DOHH2 (cell line): Measurements from ENCODE around the gene ATP1A3.

ENCODE experiments used
- H3F3A ChIP-seq: fragments of 200-600 bp; sonication (generic), shearing (Covaris generic); 2 replicates; pipeline ENCODE4 v1.6.0; 2016; ENCODE audit warnings: antibody characterized with exemption, mild to moderate bottlenecking; ENCODE audit not compliant: control insufficient read depth, insufficient read depth
- H3K27ac ChIP-seq: fragments of 200-600 bp; sonication (generic); 2 replicates; pipeline ENCODE4 v1.5.1; 2014; ENCODE audit warnings: low read depth, mild to moderate bottlenecking, low read length, moderate library complexity
- H3K27me3 ChIP-seq: fragments of 200-600 bp; sonication (generic); 2 replicates; pipeline ENCODE4 v1.6.1; 2014; ENCODE audit warnings: mild to moderate bottlenecking, low read length, mixed read lengths; ENCODE audit not compliant: control insufficient read depth
- H3K36me3 ChIP-seq: fragments of 200-600 bp; sonication (generic); 2 replicates; pipeline ENCODE4 v1.6.1; 2014; ENCODE audit warnings: mild to moderate bottlenecking, low read length, moderate library complexity, mixed read lengths; ENCODE audit not compliant: control insufficient read depth
- H3K4me1 ChIP-seq: fragments of 200-600 bp; sonication (generic); 2 replicates; pipeline ENCODE4 v1.6.1; 2014; ENCODE audit warnings: mild to moderate bottlenecking, low read length, mixed read lengths; ENCODE audit not compliant: control insufficient read depth
- H3K4me2 ChIP-seq: fragments of 200-600 bp; sonication (generic); 2 replicates; pipeline ENCODE4 v1.6.0; 2014; ENCODE audit warnings: mild to moderate bottlenecking, low read length, moderate library complexity
- H3K4me3 ChIP-seq: fragments of 200-600 bp; sonication (generic); 2 replicates; pipeline ENCODE4 v1.5.1; 2014; ENCODE audit warnings: mild to moderate bottlenecking, low read length, mixed read lengths
- H3K79me2 ChIP-seq: fragments of 200-600 bp; sonication (generic); 2 replicates; pipeline ENCODE4 v1.6.1; 2014; ENCODE audit warnings: mild to moderate bottlenecking, low read length, mixed read lengths; ENCODE audit not compliant: control insufficient read depth
- H3K9me2 ChIP-seq: fragments of 200-600 bp; sonication (generic); replicated peaks from 2 replicates; pipeline ENCODE4 v1.6.1; 2014; ENCODE audit warnings: mild to moderate bottlenecking, low read length, mixed read lengths; ENCODE audit not compliant: control insufficient read depth
- H3K9me3 ChIP-seq: fragments of 200-600 bp; sonication (generic); 2 replicates; pipeline ENCODE4 v1.6.1; 2014; ENCODE audit warnings: antibody characterized with exemption, low read length, mixed read lengths; ENCODE audit not compliant: control insufficient read depth, insufficient read depth
- H4K20me1 ChIP-seq: fragments of 200-600 bp; sonication (generic); 2 replicates; pipeline ENCODE4 v1.6.0; 2014; ENCODE audit warnings: low read depth, mild to moderate bottlenecking, antibody characterized with exemption, low read length, moderate library complexity; ENCODE audit not compliant: control insufficient read depth, insufficient read depth
- EZH2phosphoT487 ChIP-seq: fragments of 200-600 bp; sonication (generic); IDR thresholded peaks from 2 replicates; pipeline ENCODE4 v1.6.1; 2017; ENCODE audit warnings: borderline replicate concordance, mild to moderate bottlenecking, antibody characterized with exemption, low read length, moderate library complexity, mixed read lengths
- TF ChIP-seq, protein P1 (sequence below): fragments of 200-600 bp; sonication (generic); IDR thresholded peaks from one replicate; pipeline ENCODE4 v1.5.1; 2014; ENCODE audit warnings: antibody characterized with exemption, mild to moderate bottlenecking, low read depth, low read length; ENCODE audit not compliant: poor library complexity, severe bottlenecking

ATP1A3 gene

GRCh38 chr19:41932259-41932719 lies 61.7 kb downstream of the ATP1A3 start:
- H3F3A ChIP-seq: peaks cover 47% of the 10 kb centered on the region
- peaks cover 29% of the 10 kb centered on the region for H3K79me2 ChIP-seq
- H4K20me1 ChIP-seq: no peaks in the 10 kb centered on the region
- peak overlapping the region; percentile 91 for H3K4me3 ChIP-seq
- H3K4me2 ChIP-seq: peak overlapping the region; percentile 89
- H3K27me3 ChIP-seq: no peaks in the 10 kb centered on the region
- no peaks in the 10 kb centered on the region for H3K9me3 ChIP-seq
- no peaks in the 10 kb centered on the region for H3K9me2 ChIP-seq
- no peak for TF ChIP-seq EZH2phosphoT487
- TF ChIP-seq, protein P1, sequence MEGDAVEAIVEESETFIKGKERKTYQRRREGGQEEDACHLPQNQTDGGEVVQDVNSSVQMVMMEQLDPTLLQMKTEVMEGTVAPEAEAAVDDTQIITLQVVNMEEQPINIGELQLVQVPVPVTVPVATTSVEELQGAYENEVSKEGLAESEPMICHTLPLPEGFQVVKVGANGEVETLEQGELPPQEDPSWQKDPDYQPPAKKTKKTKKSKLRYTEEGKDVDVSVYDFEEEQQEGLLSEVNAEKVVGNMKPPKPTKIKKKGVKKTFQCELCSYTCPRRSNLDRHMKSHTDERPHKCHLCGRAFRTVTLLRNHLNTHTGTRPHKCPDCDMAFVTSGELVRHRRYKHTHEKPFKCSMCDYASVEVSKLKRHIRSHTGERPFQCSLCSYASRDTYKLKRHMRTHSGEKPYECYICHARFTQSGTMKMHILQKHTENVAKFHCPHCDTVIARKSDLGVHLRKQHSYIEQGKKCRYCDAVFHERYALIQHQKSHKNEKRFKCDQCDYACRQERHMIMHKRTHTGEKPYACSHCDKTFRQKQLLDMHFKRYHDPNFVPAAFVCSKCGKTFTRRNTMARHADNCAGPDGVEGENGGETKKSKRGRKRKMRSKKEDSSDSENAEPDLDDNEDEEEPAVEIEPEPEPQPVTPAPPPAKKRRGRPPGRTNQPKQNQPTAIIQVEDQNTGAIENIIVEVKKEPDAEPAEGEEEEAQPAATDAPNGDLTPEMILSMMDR: no peak
- peaks cover 25% of the 10 kb centered on the region for H3K36me3 ChIP-seq
- H3K4me1 ChIP-seq: peaks cover 87% of the 10 kb centered on the region
- H3K27ac ChIP-seq: peak overlapping the region; percentile 76

DNA sequence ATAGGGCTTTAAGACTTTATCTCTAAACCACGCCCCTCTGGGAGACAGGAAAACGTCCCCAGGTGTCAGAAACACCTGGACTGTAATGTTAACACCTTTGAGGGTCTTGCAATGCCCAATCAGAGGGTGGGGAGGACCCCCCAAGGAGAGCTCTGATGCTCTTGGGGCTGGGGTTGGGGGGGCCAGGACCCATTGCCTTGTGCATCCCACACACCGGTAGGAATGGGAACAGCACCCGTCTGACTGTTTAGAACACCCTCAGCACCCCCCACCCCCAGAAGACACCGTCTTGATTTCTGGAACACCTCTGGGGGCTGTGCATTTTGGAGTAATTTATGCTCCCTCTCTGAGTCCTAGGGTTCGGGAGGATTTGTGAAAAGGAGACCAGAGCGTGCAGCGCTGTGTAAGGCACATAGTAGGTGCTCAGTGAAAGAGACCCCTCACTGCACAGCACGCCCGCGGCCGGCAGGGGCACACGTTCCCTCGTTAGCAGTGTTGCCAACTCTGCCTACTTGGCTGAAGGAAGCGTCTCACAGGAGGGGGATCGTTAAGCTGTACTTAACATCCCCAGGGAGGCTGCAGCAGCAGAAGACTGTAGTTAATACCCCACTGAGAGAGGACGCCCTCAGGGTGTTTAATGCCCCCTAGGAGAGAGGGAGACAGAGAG lies 63.0 kb downstream of the ATP1A3 start:
- TF ChIP-seq EZH2phosphoT487: no peak
- TF ChIP-seq, protein P1: peak; percentile 90
- Histone ChIP-seq H3K9me2 (no peaks in the 10 kb centered on the region), H3K27me3 (no peaks in the 10 kb centered on the region), H3K4me3 (peak overlapping the region; percentile 91), H3F3A (peaks cover 35% of the 10 kb centered on the region), H3K4me2 (peak overlapping the region; percentile 89), H3K4me1 (peaks cover 81% of the 10 kb centered on the region), H3K27ac (peak overlapping the region; percentile 76), H3K36me3 (peaks cover 28% of the 10 kb centered on the region), H3K9me3 (no peaks in the 10 kb centered on the region), H3K79me2 (peaks cover 36% of the 10 kb centered on the region), H4K20me1 (no peaks in the 10 kb centered on the region)

- H3K4me1 ChIP-seq: peaks cover 74% of the 10 kb centered on the region
Observed at GRCh38 chr19:41930322-41930722, 63.7 kb downstream of the ATP1A3 start.

More at GRCh38 chr19:41930322-41930722, 63.7 kb downstream of the ATP1A3 start:
- Histone ChIP-seq H4K20me1 (no peaks in the 10 kb centered on the region), H3K27me3 (no peaks in the 10 kb centered on the region), H3K79me2 (peaks cover 36% of the 10 kb centered on the region), H3K9me2 (no peaks in the 10 kb centered on the region), H3K4me3 (peak overlapping the region; percentile 91), H3K36me3 (peaks cover 35% of the 10 kb centered on the region), H3K9me3 (no peaks in the 10 kb centered on the region), H3F3A (peaks cover 34% of the 10 kb centered on the region), H3K4me2 (peak overlapping the region; percentile 89), H3K27ac (peak overlapping the region; percentile 76)
- TF ChIP-seq, protein P1: no peak
- no peak for TF ChIP-seq EZH2phosphoT487
